Parathyroid adenoma (tissue), 2 donors: ENCODE data around the gene PDGFC.

Source experiments
- H2AFZ ChIP-seq: fragments of 300-600 bp; sonication (generic); one replicate; pipeline ENCODE4 v1.7.0; 2017; ENCODE audit warnings: antibody characterized with exemption, mild to moderate bottlenecking
- H3K27ac ChIP-seq: fragments of 300-600 bp; sonication (generic); one replicate; pipeline ENCODE4 v1.7.0; 2017
- H3K27me3 ChIP-seq: fragments of 300-600 bp; sonication (generic); one replicate; pipeline ENCODE4 v1.7.0; 2017; ENCODE audit warnings: low read length; ENCODE audit not compliant: control insufficient read depth, insufficient read depth
- H3K36me3 ChIP-seq: fragments of 300-600 bp; sonication (generic); one replicate; pipeline ENCODE4 v1.7.0; 2017; ENCODE audit warnings: low read length; ENCODE audit not compliant: control insufficient read depth, insufficient read depth
- H3K4me1 ChIP-seq: fragments of 300-600 bp; sonication (generic); one replicate; pipeline ENCODE4 v1.7.0; 2017; ENCODE audit warnings: control low read depth
- H3K4me2 ChIP-seq: fragments of 300-600 bp; sonication (generic); one replicate; pipeline ENCODE4 v1.7.0; 2017; ENCODE audit warnings: low read length
- H3K4me3 ChIP-seq: fragments of 300-600 bp; sonication (generic); one replicate; pipeline ENCODE4 v1.7.0; 2017; ENCODE audit warnings: low read depth, low read length
- H3K79me2 ChIP-seq: fragments of 300-600 bp; sonication (generic); one replicate; pipeline ENCODE4 v1.7.0; 2017; ENCODE audit warnings: control low read depth
- H3K9ac ChIP-seq: fragments of 300-600 bp; sonication (generic); one replicate; pipeline ENCODE4 v1.7.0; 2017; ENCODE audit warnings: mild to moderate bottlenecking
- H3K9me3 ChIP-seq: fragments of 300-600 bp; sonication (generic); one replicate; pipeline ENCODE4 v1.7.0; 2017; ENCODE audit warnings: low read length; ENCODE audit not compliant: control insufficient read depth
- CTCF ChIP-seq: fragments of 300-600 bp; sonication (generic); IDR thresholded peaks from one replicate; pipeline ENCODE4 v1.7.0; 2017; ENCODE audit warnings: antibody characterized with exemption, mild to moderate bottlenecking
- donor health status: primary hyperparathyroidism.

PDGFC gene

GRCh38 chr4:156971676-156972378, at the start of gene PDGFC:
PDGFC (minus strand) TSS chr4:156971799; CDS start chr4:156970903, 896 bp downstream.
- Histone ChIP-seq H3K27me3 (no peaks in the 10 kb centered on the region), H3K9ac (peak within 1 kb of the TSS; percentile 37), H3K9me3 (no peaks in the 10 kb centered on the region), H3K36me3 (no peaks in the 10 kb centered on the region), H2AFZ (peak within 1 kb of the TSS; percentile 87), H3K79me2 (peaks cover 11% of the 10 kb centered on the region), H3K4me3 (peak within 1 kb of the TSS; percentile 92), H3K4me2 (peak within 1 kb of the TSS; percentile 85), H3K4me1 (peaks cover 5% of the 10 kb centered on the region), H3K27ac (peak within 1 kb of the TSS; percentile 66)
- peak; percentile 14 for TF ChIP-seq CTCF

- H3K4me3 ChIP-seq = no peak overlapping the region
- no peaks in the 10 kb centered on the region for H3K4me1 ChIP-seq
- no peaks in the 10 kb centered on the region for H3K79me2 ChIP-seq
- H2AFZ ChIP-seq = no peak overlapping the region
- no peaks in the 10 kb centered on the region for H3K36me3 ChIP-seq
- H3K9me3 ChIP-seq = no peaks in the 10 kb centered on the region
- H3K4me2 ChIP-seq = no peak overlapping the region
- H3K27ac ChIP-seq = no peak overlapping the region
- no peaks in the 10 kb centered on the region for H3K27me3 ChIP-seq
- no peak for TF ChIP-seq CTCF
- H3K9ac ChIP-seq = no peak overlapping the region
Measured at GRCh38 chr4:157020882-157021281, 49.3 kb upstream of the PDGFC start.

GRCh38 chr4:157018920-157019490, 47.4 kb upstream of the PDGFC start:
- no peak overlapping the region for H2AFZ ChIP-seq
- no peak overlapping the region for H3K9ac ChIP-seq
- TF ChIP-seq CTCF = no peak
- H3K9me3 ChIP-seq = no peaks in the 10 kb centered on the region
- no peak overlapping the region for H3K27ac ChIP-seq
- H3K4me3 ChIP-seq = no peak overlapping the region
- no peaks in the 10 kb centered on the region for H3K36me3 ChIP-seq
- no peak overlapping the region for H3K4me2 ChIP-seq
- no peaks in the 10 kb centered on the region for H3K79me2 ChIP-seq
- H3K4me1 ChIP-seq = no peaks in the 10 kb centered on the region
- no peaks in the 10 kb centered on the region for H3K27me3 ChIP-seq

- Histone ChIP-seq H3K79me2 (no peaks in the 10 kb centered on the region), H3K9ac (no peak overlapping the region), H3K27me3 (no peaks in the 10 kb centered on the region), H3K9me3 (no peaks in the 10 kb centered on the region), H3K36me3 (no peaks in the 10 kb centered on the region), H3K4me1 (no peaks in the 10 kb centered on the region), H3K4me3 (no peak overlapping the region), H2AFZ (no peak overlapping the region), H3K27ac (no peak overlapping the region), H3K4me2 (no peak overlapping the region)
- TF ChIP-seq CTCF = no peak
Measured at GRCh38 chr4:157014621-157015591, 43.3 kb upstream of the PDGFC start.
